T-cell (primary cell): Measurements from ENCODE around the gene NYAP2. TPM values are rescaled to one million over a fixed set of nuclear protein-coding genes. Genes with fewer than 3 reads are reported as not detected.

Experiments
- ATAC-seq, 4 experiments: fragments of 200-7000 bp in 3 of 4; fragments of 150-1000 bp in 1 of 4; cut with Tn5 transposase; replicated peaks in 1 of 4; 1 replicate in 3 of 4; 2 replicates in 1 of 4; pipeline ENCODE4 v1.10.0; 2021; ENCODE audit warnings: moderate library complexity in 3 of 4, mild to moderate bottlenecking in 2 of 4, moderate number of reproducible peaks in 1 of 4
- CTCF ChIA-PET, 2 donors: fragments of 300-600 bp; sonication (Branson Sonifier 250); formaldehyde crosslinking; loops; one replicate each; lab custom pipeline; 2022; ENCODE audit warnings: antibody characterized with exemption in 2 of 2; lab: Charles Lee
- POLR2A ChIA-PET, 2 donors: fragments of 300-600 bp; sonication (Branson Sonifier 250); formaldehyde crosslinking; loops; one replicate each; lab custom pipeline; 2022; ENCODE audit warnings: antibody characterized with exemption in 2 of 2; lab: Charles Lee
- DNase-seq, 35 experiments: peaks; one replicate each; pipeline versions ENCODE4 v3.0.0 to v3.0.0-alpha.2; 2013 to 2023
- H3K27ac ChIP-seq: one replicate; pipeline ENCODE4 v1.5.1; 2013; ENCODE audit warnings: low read length
- H3K27me3 ChIP-seq, 2 experiments: replicated peaks in 1 of 2; 1 replicate in 1 of 2; 2 replicates in 1 of 2; pipeline versions ENCODE4 v1.6.1 to v1.7.0; 2013; ENCODE audit warnings: low read length in 1 of 2, mixed read lengths in 1 of 2; ENCODE audit not compliant: control insufficient read depth in 2 of 2, insufficient read depth in 2 of 2; ENCODE audit errors: extremely low read depth in 1 of 2
- H3K36me3 ChIP-seq, 2 donors: 1 replicate in 1 of 2; 2 replicates in 1 of 2; pipeline versions ENCODE4 v1.6.1 to v1.7.0; 2013; ENCODE audit warnings: low read length in 1 of 2; ENCODE audit not compliant: control insufficient read depth in 2 of 2, insufficient read depth in 1 of 2; ENCODE audit errors: extremely low read depth in 1 of 2
- H3K4me1 ChIP-seq, 2 experiments: 1 replicate in 1 of 2; 2 replicates in 1 of 2; pipeline versions ENCODE4 v1.6.1 to v1.7.0; 2013; ENCODE audit warnings: low read length in 2 of 2, mixed read lengths in 1 of 2; ENCODE audit not compliant: insufficient read depth in 2 of 2, control insufficient read depth in 1 of 2; ENCODE audit errors: extremely low read depth in 1 of 2
- H3K4me3 ChIP-seq, 2 donors: 1 replicate in 1 of 2; 2 replicates in 1 of 2; pipeline versions ENCODE4 v1.5.1 to v1.7.0; 2013; ENCODE audit warnings: mild to moderate bottlenecking in 2 of 2, low read length in 1 of 2, moderate library complexity in 1 of 2; ENCODE audit not compliant: control insufficient read depth in 1 of 2; ENCODE audit errors: extremely low read depth in 1 of 2
- H3K9me3 ChIP-seq: 2 replicates; pipeline ENCODE4 v1.7.0; 2013
- H3K27ac Mint-ChIP-seq, 2 donors: one replicate each; pipeline ENCODE4 v1.8.0; 2020 to 2021; ENCODE audit warnings: mild to moderate bottlenecking in 2 of 2, mixed read lengths in 2 of 2
- H3K27me3 Mint-ChIP-seq, 2 donors: one replicate each; pipeline ENCODE4 v1.8.0; 2021 to 2022; ENCODE audit warnings: mixed read lengths in 2 of 2
- H3K36me3 Mint-ChIP-seq: one replicate; pipeline ENCODE4 v1.8.0; 2021; ENCODE audit warnings: mixed read lengths
- H3K4me1 Mint-ChIP-seq, 3 donors: one replicate each; pipeline ENCODE4 v1.8.0; 2020 to 2022; ENCODE audit warnings: mixed read lengths in 3 of 3, mild to moderate bottlenecking in 1 of 3
- H3K4me3 Mint-ChIP-seq, 3 donors: one replicate each; pipeline ENCODE4 v1.8.0; 2020 to 2022; ENCODE audit warnings: mild to moderate bottlenecking in 3 of 3, mixed read lengths in 3 of 3, moderate library complexity in 3 of 3
- H3K9me3 Mint-ChIP-seq, 3 donors: one replicate each; pipeline ENCODE4 v1.8.0; 2020 to 2022; ENCODE audit warnings: mixed read lengths in 3 of 3
- WGBS: methylation state at CpG from one replicate; pipeline ENCODE4 v1.1.5; 2013; ENCODE audit warnings: missing lambda C conversion rate; ENCODE audit not compliant: insufficient coverage; 5-methylcytosine and 5-hydroxymethylcytosine counted together
- total RNA-seq, 35 experiments: library from RNA in 6 of 35; stranded (reverse) in 6 of 35; fragments of 120-200 nt in 1 of 35; gene quantifications; one replicate each; pipeline versions ENCODE4 v1.2.1 to v1.2.4 and lab custom pipeline; 2013 to 2026

NYAP2 gene
- total RNA-seq, 5 donors from 2014 or later (not counting 1 experiment from before 2014, with no cell fraction given), result 0.06 to 0.15 TPM; not detected in 3

GRCh38 chr2:225431105-225431863 is 31.8 kb downstream of the NYAP2 start:
- H3K27me3 Mint-ChIP-seq, result peaks cover 4 to 7% of the 10 kb centered on the region in 2 donors
- H3K36me3 ChIP-seq, result no peaks in the 10 kb centered on the region
- no peak overlapping the region for H3K4me3 Mint-ChIP-seq
- H3K9me3 Mint-ChIP-seq, result no peaks in the 10 kb centered on the region
- H3K27ac ChIP-seq, result no peak overlapping the region
- H3K4me3 ChIP-seq, result no peak overlapping the region
- H3K36me3 Mint-ChIP-seq, result no peaks in the 10 kb centered on the region
- no peak overlapping the region for H3K27ac Mint-ChIP-seq
- no peak for ATAC-seq
- WGBS, result no CpG with 5 or more reads among the region's 5 CpGs
- DNase-seq, result no peak
- ChIA-PET POLR2A (no interaction called here), CTCF (no interaction called here)
- no peaks in the 10 kb centered on the region for H3K4me1 ChIP-seq
- H3K27me3 ChIP-seq, result no peaks in the 10 kb centered on the region
- H3K9me3 ChIP-seq, result no peaks in the 10 kb centered on the region
- H3K4me1 Mint-ChIP-seq, result no peaks in the 10 kb centered on the region

GRCh38 chr2:225434014-225434413 is 34.5 kb downstream of the NYAP2 start:
- peaks cover 3 to 10% of the 10 kb centered on the region in 2 donors for H3K27me3 Mint-ChIP-seq
- no peaks in the 10 kb centered on the region for H3K4me1 Mint-ChIP-seq
- H3K9me3 ChIP-seq, result no peaks in the 10 kb centered on the region
- H3K4me3 Mint-ChIP-seq, result no peak overlapping the region
- H3K9me3 Mint-ChIP-seq, result no peaks in the 10 kb centered on the region
- no peaks in the 10 kb centered on the region for H3K27me3 ChIP-seq
- H3K36me3 Mint-ChIP-seq, result no peaks in the 10 kb centered on the region
- no peak for DNase-seq
- no peak overlapping the region for H3K27ac Mint-ChIP-seq
- no peak overlapping the region for H3K27ac ChIP-seq
- CTCF ChIA-PET, result no interaction called here
- no peaks in the 10 kb centered on the region for H3K36me3 ChIP-seq
- no CpG with 5 or more reads among the region's 4 CpGs for WGBS
- H3K4me1 ChIP-seq, result no peaks in the 10 kb centered on the region
- ATAC-seq, result no peak
- POLR2A ChIA-PET, result interaction anchor here in 1 of 2 donors (0.6 kb wide), 1 partner anchor 19 kb away, joined by 6 read pairs; no protein-coding TSS in a partner anchor
- no peak overlapping the region for H3K4me3 ChIP-seq

- no peaks in the 10 kb centered on the region for H3K36me3 ChIP-seq
- H3K27me3 Mint-ChIP-seq, result peaks cover 22 to 24% of the 10 kb centered on the region in 2 donors
- CTCF ChIA-PET, result no interaction called here
- H3K9me3 Mint-ChIP-seq, result no peaks in the 10 kb centered on the region
- no peaks in the 10 kb centered on the region for H3K9me3 ChIP-seq
- H3K4me3 Mint-ChIP-seq, result no peak overlapping the region
- DNase-seq (no peak), ATAC-seq (no peak)
- no peak overlapping the region for H3K27ac Mint-ChIP-seq
- H3K4me1 ChIP-seq, result no peaks in the 10 kb centered on the region
- no peaks in the 10 kb centered on the region for H3K4me1 Mint-ChIP-seq
- H3K27ac ChIP-seq, result no peak overlapping the region
- H3K36me3 Mint-ChIP-seq, result no peaks in the 10 kb centered on the region
- WGBS, result no CpG with 5 or more reads among the region's 1 CpG
- POLR2A ChIA-PET, result no interaction called here
- H3K4me3 ChIP-seq, result no peak overlapping the region
- H3K27me3 ChIP-seq, result no peaks in the 10 kb centered on the region
Observed at GRCh38 chr2:225437319-225437718, 37.8 kb downstream of the NYAP2 start.

- CTCF ChIA-PET, result interaction anchor here in 1 of 2 donors (0.5 kb wide), 1 partner anchor 222 kb away, joined by 3 read pairs; no protein-coding TSS in a partner anchor
- Histone ChIP-seq H3K9me3 (no peaks in the 10 kb centered on the region), H3K27ac (no peak overlapping the region), H3K27me3 (no peaks in the 10 kb centered on the region), H3K4me3 (no peak overlapping the region), H3K4me1 (no peaks in the 10 kb centered on the region), H3K36me3 (no peaks in the 10 kb centered on the region)
- no peak overlapping the region for H3K4me3 Mint-ChIP-seq
- H3K27me3 Mint-ChIP-seq, result peaks cover 22 to 24% of the 10 kb centered on the region in 2 donors
- no CpG with 5 or more reads among the region's 1 CpG for WGBS
- DNase-seq (no peak), ATAC-seq (no peak)
- H3K36me3 Mint-ChIP-seq, result no peaks in the 10 kb centered on the region
- no peak overlapping the region for H3K27ac Mint-ChIP-seq
- no peaks in the 10 kb centered on the region for H3K9me3 Mint-ChIP-seq
- no peaks in the 10 kb centered on the region for H3K4me1 Mint-ChIP-seq
- POLR2A ChIA-PET, result no interaction called here
Observed at GRCh38 chr2:225438248-225438647, 38.7 kb downstream of the NYAP2 start.

GRCh38 chr2:225452677-225453076 is 53.2 kb downstream of the NYAP2 start:
- H3K36me3 ChIP-seq, result no peaks in the 10 kb centered on the region
- H3K9me3 Mint-ChIP-seq, result no peaks in the 10 kb centered on the region
- no peak overlapping the region for H3K4me3 ChIP-seq
- no peaks in the 10 kb centered on the region for H3K27me3 ChIP-seq
- H3K36me3 Mint-ChIP-seq, result no peaks in the 10 kb centered on the region
- peaks cover 9 to 17% of the 10 kb centered on the region in 2 donors for H3K27me3 Mint-ChIP-seq
- DNase-seq (no peak), ATAC-seq (no peak)
- 95% methylated on average over 5 of the region's 6 CpGs for WGBS
- CTCF ChIA-PET, result interaction anchor here in 1 of 2 donors (0.7 kb wide), 1 partner anchor 12 kb away, joined by 3 read pairs; no protein-coding TSS in a partner anchor
- no peak overlapping the region for H3K4me3 Mint-ChIP-seq
- POLR2A ChIA-PET, result no interaction called here
- no peak overlapping the region for H3K27ac ChIP-seq
- H3K4me1 ChIP-seq, result no peaks in the 10 kb centered on the region
- no peak overlapping the region for H3K27ac Mint-ChIP-seq
- H3K9me3 ChIP-seq, result no peaks in the 10 kb centered on the region
- H3K4me1 Mint-ChIP-seq, result no peaks in the 10 kb centered on the region

- Mint-ChIP-seq H3K9me3 (no peaks in the 10 kb centered on the region), H3K4me3 (no peak overlapping the region), H3K4me1 (no peaks in the 10 kb centered on the region), H3K27ac (no peak overlapping the region), H3K36me3 (no peaks in the 10 kb centered on the region), H3K27me3 (peaks cover 7 to 24% of the 10 kb centered on the region in 2 donors)
- H3K4me1 ChIP-seq, result no peaks in the 10 kb centered on the region
- H3K4me3 ChIP-seq, result no peak overlapping the region
- H3K27me3 ChIP-seq, result peaks cover 0 to 2% of the 10 kb centered on the region in 2 experiments
- ChIA-PET POLR2A (no interaction called here), CTCF (no interaction called here)
- DNase-seq (no peak), ATAC-seq (no peak)
- H3K27ac ChIP-seq, result no peak overlapping the region
- WGBS, result no CpG with 5 or more reads among the region's 6 CpGs
- no peaks in the 10 kb centered on the region for H3K9me3 ChIP-seq
- H3K36me3 ChIP-seq, result no peaks in the 10 kb centered on the region
Observed at GRCh38 chr2:225454412-225454811, 54.9 kb downstream of the NYAP2 start.
